H1 (cell line): ENCODE measurements around the gene PLEKHG3. TPM values are rescaled to one million over a fixed set of nuclear protein-coding genes. Genes with fewer than 3 reads are reported as not detected.

Experiments
- CTCF ChIA-PET: fragments of 300-600 bp; sonication (Branson Sonifier 250); formaldehyde crosslinking; loops from one replicate; lab custom pipeline; 2021; ENCODE audit not compliant: partially characterized antibody; lab: Charles Lee
- POLR2A ChIA-PET: fragments of 300-600 bp; sonication (Branson Sonifier 250); formaldehyde crosslinking; loops from one replicate; lab custom pipeline; 2021; ENCODE audit warnings: inconsistent platforms; ENCODE audit not compliant: partially characterized antibody; lab: Charles Lee
- DNase-seq, 2 experiments: peaks; one replicate each; pipeline versions ENCODE4 v3.0.0 to v3.0.0-alpha.2; 2010 to 2022; ENCODE audit warnings: low spot score in 2 of 2, low read depth in 1 of 2, mixed read lengths in 1 of 2
- FAIRE-seq: peaks from 2 replicates; lab custom pipeline; 2011; peaks lifted over from hg19 to GRCh38; lab: Jason Lieb, UNC
- H2AFZ ChIP-seq: 2 replicates; pipeline ENCODE4 v1.8.1; 2012; ENCODE audit warnings: low read length, inconsistent platforms
- H2AK5ac ChIP-seq: 2 replicates; pipeline ENCODE4 v1.6.1; 2013; ENCODE audit warnings: low read depth, low read length
- H2BK120ac ChIP-seq: replicated peaks from 2 replicates; pipeline ENCODE3; 2013; ENCODE audit warnings: low read depth, low read length, inconsistent platforms
- H2BK12ac ChIP-seq: 2 replicates; pipeline ENCODE4 v1.6.1; 2013; ENCODE audit warnings: low read depth, low read length
- H2BK15ac ChIP-seq: 2 replicates; pipeline ENCODE4 v1.6.1; 2013; ENCODE audit warnings: low read length
- H2BK20ac ChIP-seq: 2 replicates; pipeline ENCODE4 v1.6.1; 2013; ENCODE audit warnings: low read length
- H2BK5ac ChIP-seq: 2 replicates; pipeline ENCODE4 v1.6.1; 2013; ENCODE audit warnings: low read depth, low read length
- H3K14ac ChIP-seq: 2 replicates; pipeline ENCODE4 v1.6.1; 2013; ENCODE audit warnings: inconsistent platforms; ENCODE audit not compliant: insufficient read length
- H3K18ac ChIP-seq: 2 replicates; pipeline ENCODE4 v1.6.1; 2013; ENCODE audit warnings: low read length; ENCODE audit errors: extremely low read depth
- H3K23ac ChIP-seq: 2 replicates; pipeline ENCODE4 v1.6.1; 2013; ENCODE audit warnings: inconsistent platforms; ENCODE audit not compliant: insufficient read length
- H3K23me2 ChIP-seq: 2 replicates; pipeline ENCODE4 v1.6.1; 2013; ENCODE audit warnings: low read depth, low read length
- H3K27ac ChIP-seq: 2 replicates; pipeline ENCODE4 v1.6.1; 2011; ENCODE audit warnings: low read depth, low read length, inconsistent platforms
- H3K27me3 ChIP-seq, 4 experiments: replicated peaks in 1 of 4; 1 replicate in 1 of 4; 2 replicates in 3 of 4; pipeline versions ENCODE4 v1.6.1 to v1.8.1; 2011 to 2013; ENCODE audit warnings: low read length in 3 of 4, mild to moderate bottlenecking in 3 of 4, inconsistent platforms in 2 of 4, mixed read lengths in 2 of 4, moderate library complexity in 1 of 4; ENCODE audit not compliant: control insufficient read depth in 3 of 4, insufficient read depth in 3 of 4; ENCODE audit errors: extremely low read depth in 1 of 4
- H3K36me3 ChIP-seq, 4 experiments: 2 replicates each; pipeline versions ENCODE4 v1.6.1 to v1.8.1; 2011 to 2013; ENCODE audit warnings: mild to moderate bottlenecking in 4 of 4, low read length in 3 of 4, moderate library complexity in 2 of 4, control low read depth in 1 of 4, inconsistent platforms in 1 of 4; ENCODE audit not compliant: insufficient read depth in 4 of 4, control insufficient read depth in 2 of 4
- H3K4ac ChIP-seq: replicated peaks from 2 replicates; pipeline ENCODE3; 2013; ENCODE audit warnings: low read length, low read depth, mixed read lengths, inconsistent platforms; ENCODE audit not compliant: insufficient read length
- H3K4me1 ChIP-seq, 4 experiments: replicated peaks in 1 of 4; 1 replicate in 1 of 4; 2 replicates in 3 of 4; pipeline versions ENCODE4 v1.6.1 to v1.8.1; 2011 to 2013; ENCODE audit warnings: low read length in 3 of 4, inconsistent platforms in 2 of 4, mixed read lengths in 1 of 4; ENCODE audit not compliant: insufficient read depth in 4 of 4, control insufficient read depth in 3 of 4
- H3K4me2 ChIP-seq, 2 experiments: 2 replicates each; pipeline versions ENCODE4 v1.6.1 to v1.8.1; 2011 to 2013; ENCODE audit warnings: low read depth in 2 of 2, low read length in 2 of 2, control low read depth in 1 of 2, inconsistent platforms in 1 of 2, mild to moderate bottlenecking in 1 of 2; ENCODE audit not compliant: insufficient read depth in 1 of 2
- H3K4me3 ChIP-seq, 4 experiments: fragments of 200-600, 300-600 bp in 1 of 4; sonication (generic), shearing (Covaris generic), sonication (Bioruptor Twin) in 1 of 4; 2 replicates each; pipeline versions ENCODE4 v1.5.1 to v1.8.1; 2011 to 2016; ENCODE audit warnings: low read length in 4 of 4, low read depth in 3 of 4, control low read depth in 2 of 4, inconsistent platforms in 2 of 4, mild to moderate bottlenecking in 2 of 4, mixed read lengths in 1 of 4, moderate library complexity in 1 of 4; ENCODE audit not compliant: insufficient read depth in 2 of 4; ENCODE audit errors: extremely low read depth in 1 of 4
- H3K56ac ChIP-seq: replicated peaks from 2 replicates; pipeline ENCODE3; 2013; ENCODE audit warnings: low read depth, mild to moderate bottlenecking, mixed read lengths, low read length, inconsistent platforms; ENCODE audit not compliant: insufficient read length
- H3K79me1 ChIP-seq: 2 replicates; pipeline ENCODE4 v1.6.1; 2013; ENCODE audit warnings: low read depth, low read length, control low read depth
- H3K79me2 ChIP-seq, 2 experiments: 2 replicates each; pipeline versions ENCODE4 v1.6.1 to v1.8.1; 2012 to 2013; ENCODE audit warnings: low read length in 2 of 2, mild to moderate bottlenecking in 2 of 2, inconsistent platforms in 1 of 2; ENCODE audit not compliant: insufficient read depth in 2 of 2, control insufficient read depth in 1 of 2
- H3K9ac ChIP-seq, 4 experiments: replicated peaks in 1 of 4; 1 replicate in 1 of 4; 2 replicates in 3 of 4; pipeline versions ENCODE4 v1.6.1 to v1.8.1; 2011 to 2013; ENCODE audit warnings: low read depth in 3 of 4, low read length in 3 of 4, control low read depth in 2 of 4, mild to moderate bottlenecking in 2 of 4, moderate library complexity in 2 of 4, inconsistent platforms in 1 of 4; ENCODE audit errors: extremely low read depth in 1 of 4
- H3K9me3 ChIP-seq, 2 experiments: 2 replicates each; pipeline versions ENCODE4 v1.6.1 to v1.8.1; 2012 to 2013; ENCODE audit warnings: mild to moderate bottlenecking in 2 of 2, moderate library complexity in 2 of 2, control low read depth in 1 of 2, inconsistent platforms in 1 of 2, low read depth in 1 of 2, low read length in 1 of 2, mixed read lengths in 1 of 2; ENCODE audit not compliant: insufficient read depth in 2 of 2
- H4K20me1 ChIP-seq, 2 experiments: replicated peaks in 1 of 2; 2 replicates each; pipeline versions ENCODE3 to v1.8.1; 2011 to 2013; ENCODE audit warnings: inconsistent platforms in 2 of 2, low read length in 2 of 2, mild to moderate bottlenecking in 1 of 2; ENCODE audit not compliant: insufficient read depth in 2 of 2, control insufficient read depth in 1 of 2
- H4K5ac ChIP-seq: 2 replicates; pipeline ENCODE4 v1.6.1; 2013; ENCODE audit warnings: low read length, low read depth, mixed read lengths, inconsistent platforms; ENCODE audit not compliant: insufficient read length
- H4K8ac ChIP-seq: 2 replicates; pipeline ENCODE4 v1.8.0; 2013; ENCODE audit warnings: mild to moderate bottlenecking, moderate library complexity, low read length, inconsistent platforms; ENCODE audit not compliant: insufficient read depth; ENCODE audit errors: extremely low read depth
- H4K91ac ChIP-seq: replicated peaks from 2 replicates; pipeline ENCODE3; 2013; ENCODE audit warnings: low read length, mixed read lengths, inconsistent platforms; ENCODE audit not compliant: insufficient read length
- ASH2L ChIP-seq: fragments of 200-600, 300-600 bp; sonication (generic); IDR thresholded peaks from one replicate; pipeline ENCODE4 v1.7.1; 2017; ENCODE audit warnings: low read length
- CTCF ChIP-seq, 3 experiments: IDR thresholded peaks; 1 replicate in 2 of 3; 2 replicates in 1 of 3; pipeline versions ENCODE4 v1.5.1 to v1.6.1; 2011; ENCODE audit warnings: low read length in 3 of 3, mild to moderate bottlenecking in 3 of 3, inconsistent platforms in 2 of 3, low read depth in 1 of 3, moderate library complexity in 1 of 3; ENCODE audit not compliant: insufficient read depth in 1 of 3; ENCODE audit errors: control extremely low read depth in 1 of 3
- E2F6 ChIP-seq: IDR thresholded peaks from 2 replicates; pipeline ENCODE4 v1.6.1; 2012; ENCODE audit warnings: inconsistent platforms
- JUN ChIP-seq: IDR thresholded peaks from 2 replicates; pipeline ENCODE4 v1.6.1; 2011; ENCODE audit warnings: low read depth, mild to moderate bottlenecking, improper control_type of control experiment, low read length
- PHF8 ChIP-seq: fragments of 200-600 bp; sonication (generic); conservative IDR thresholded peaks from 2 replicates; pipeline ENCODE4 v1.7.1; 2012; ENCODE audit warnings: low read depth, mild to moderate bottlenecking, inconsistent platforms, low read length, moderate library complexity
- POLR2A ChIP-seq, 2 experiments: IDR thresholded peaks; 1 replicate in 1 of 2; 2 replicates in 1 of 2; pipeline ENCODE4 v1.6.1; 2011; ENCODE audit warnings: low read depth in 2 of 2, low read length in 2 of 2, mild to moderate bottlenecking in 2 of 2; ENCODE audit errors: control extremely low read depth in 1 of 2
- SIRT6 ChIP-seq: IDR thresholded peaks from one replicate; pipeline ENCODE4 v1.7.1; 2012; ENCODE audit warnings: low read length, inconsistent platforms
- SP1 ChIP-seq: IDR thresholded peaks from 2 replicates; pipeline ENCODE4 v1.6.1; 2011; ENCODE audit warnings: low read depth, low read length
- SUZ12 ChIP-seq: fragments of 200-600 bp; sonication (generic); IDR thresholded peaks from 2 replicates; pipeline ENCODE4 v1.6.1; 2012; ENCODE audit warnings: mild to moderate bottlenecking, inconsistent platforms, low read length, moderate library complexity, mixed read lengths
- TEAD4 ChIP-seq: IDR thresholded peaks from 2 replicates; pipeline ENCODE4 v1.6.1; 2012; ENCODE audit warnings: low read depth, low read length, inconsistent platforms, mixed read lengths
- YY1 ChIP-seq: IDR thresholded peaks from 2 replicates; pipeline ENCODE4 v1.6.1; 2011; ENCODE audit warnings: low read depth, mild to moderate bottlenecking, low read length
- ZNF274 ChIP-seq: IDR thresholded peaks from 2 replicates; pipeline ENCODE4 v1.7.0; 2012; ENCODE audit warnings: low read length, borderline replicate concordance; ENCODE audit errors: extremely low read depth
- WGBS, 2 experiments: shearing (Covaris generic) in 1 of 2; methylation state at CpG; one replicate each; pipeline versions ENCODE4 v1.1.6 to v1.1.7; 2013 to 2015; ENCODE audit warnings: low lambda C conversion rate in 2 of 2, mixed read lengths in 2 of 2, inconsistent platforms in 1 of 2, low coverage in 1 of 2, missing lambda C conversion rate in 1 of 2; ENCODE audit not compliant: insufficient replicate concordance in 2 of 2, insufficient coverage in 1 of 2, insufficient read length in 1 of 2; ENCODE audit errors: extremely low coverage in 1 of 2, missing lambda C conversion rate in 1 of 2; 5-methylcytosine and 5-hydroxymethylcytosine counted together
- polyA plus RNA-seq, 7 experiments: library from polyadenylated mRNA; depleted of rRNA in 3 of 7; stranded (reverse) in 5 of 7; unstranded in 2 of 7; fragments of >200 nt in 5 of 7; fragments of 200-250 nt in 2 of 7; gene quantifications; 1 replicate in 5 of 7; 2 replicates in 1 of 7; 4 replicates in 1 of 7; pipeline versions ENCODE4 v1.2.1 to v1.2.3, GENCODE V29; 2011 to 2013; ENCODE audit warnings: missing spikeins in 2 of 7, mixed read lengths in 2 of 7
- total RNA-seq: library from RNA; stranded (reverse); fragmentation: NEBNext Ultra II Directional; extraction: Animal tissue kit (Norgen Biotek cat#: 25700); gene quantifications from 2 replicates; pipeline ENCODE4 v1.2.1, GENCODE V29; 2021

The PLEKHG3 gene
- total and polyA plus RNA-seq, 2 of the 8 experiments (the other 6 are each of a cell fraction or from before 2014, with no cell fraction given), result 43.4 to 90.6 TPM

GRCh38 chr14:64730061-64730440 is 25.8 kb downstream of the PLEKHG3 start:
- Histone ChIP-seq H3K27me3 (no peaks in the 10 kb centered on the region), H2BK20ac (no peak overlapping the region), H2AK5ac (no peak overlapping the region), H3K18ac (no peak overlapping the region), H3K4me3 (no peak overlapping the region), H3K36me3 (peaks cover 18 to 52% (median 39%) of the 10 kb centered on the region in 4 experiments), H3K4ac (no peak overlapping the region), H3K9ac (no peak overlapping the region), H3K9me3 (no peaks in the 10 kb centered on the region), H3K4me2 (no peak overlapping the region), H3K56ac (no peak overlapping the region), H4K20me1 (peaks cover 22 to 30% of the 10 kb centered on the region in 2 experiments), H2BK12ac (no peak overlapping the region), H2BK5ac (peak overlapping the region; percentile 10; the same call in 1 of the 2 replicates), H3K23ac (no peak overlapping the region), H3K79me1 (peaks cover 9% of the 10 kb centered on the region), H3K14ac (no peak overlapping the region), H4K5ac (no peak overlapping the region), H3K27ac (no peak overlapping the region), H2BK120ac (no peak overlapping the region), H2BK15ac (no peak overlapping the region), H2AFZ (no peak overlapping the region), H4K8ac (no peak overlapping the region), H3K4me1 (peaks cover 14 to 22% (median 18%) of the 10 kb centered on the region in 4 experiments), H4K91ac (no peak overlapping the region), H3K79me2 (peaks cover 0 to 47% of the 10 kb centered on the region in 2 experiments; a peak in 2 of 4 replicates), H3K23me2 (no peaks in the 10 kb centered on the region)
- DNase-seq (no peak), FAIRE-seq (no peak)
- POLR2A ChIA-PET, result interaction anchor here (0.9 to 1.4 kb wide), 3 partner anchors 13 to 149 kb away, joined by 3 to 4 read pairs (median 3); no protein-coding TSS in a partner anchor
- 100% methylated on average over 1 of the region's 1 CpG; no CpG with 5 or more reads in 1 of the 2 experiments for WGBS, 2 experiments
- CTCF ChIA-PET, result interaction anchor here (0.7 to 1.2 kb wide), 4 partner anchors 19 to 93 kb away, joined by 3 to 5 read pairs (median 4); no protein-coding TSS in a partner anchor
- no peak for TF ChIP-seq TEAD4
- no peak for TF ChIP-seq ASH2L
- TF ChIP-seq ZNF274, result no peak
- TF ChIP-seq JUN, result no peak
- TF ChIP-seq SP1, result no peak
- no peak for TF ChIP-seq POLR2A (IDR thresholded peaks at IDR 0.05; ENCODE audit: control extremely low read depth in 1 of 2, low read depth in 2 of 2, low read length in 2 of 2)
- no peak for TF ChIP-seq SUZ12
- TF ChIP-seq YY1, result no peak
- TF ChIP-seq CTCF (IDR thresholded peaks at IDR 0.05; ENCODE audit: control extremely low read depth in 1 of 3, insufficient read depth in 1 of 3, low read depth in 1 of 3, low read length in 3 of 3), result no peak
- TF ChIP-seq E2F6, result no peak
- TF ChIP-seq SIRT6, result no peak
- TF ChIP-seq PHF8, result no peak
